IPS-NIHi11 (cell line): Measurements from ENCODE around the gene RPL28.

ENCODE experiments used
- DNase-seq: peaks from one replicate; pipeline ENCODE4 v3.0.0; 2012; ENCODE audit warnings: mixed read lengths, low spot score

RPL28 gene

DNA sequence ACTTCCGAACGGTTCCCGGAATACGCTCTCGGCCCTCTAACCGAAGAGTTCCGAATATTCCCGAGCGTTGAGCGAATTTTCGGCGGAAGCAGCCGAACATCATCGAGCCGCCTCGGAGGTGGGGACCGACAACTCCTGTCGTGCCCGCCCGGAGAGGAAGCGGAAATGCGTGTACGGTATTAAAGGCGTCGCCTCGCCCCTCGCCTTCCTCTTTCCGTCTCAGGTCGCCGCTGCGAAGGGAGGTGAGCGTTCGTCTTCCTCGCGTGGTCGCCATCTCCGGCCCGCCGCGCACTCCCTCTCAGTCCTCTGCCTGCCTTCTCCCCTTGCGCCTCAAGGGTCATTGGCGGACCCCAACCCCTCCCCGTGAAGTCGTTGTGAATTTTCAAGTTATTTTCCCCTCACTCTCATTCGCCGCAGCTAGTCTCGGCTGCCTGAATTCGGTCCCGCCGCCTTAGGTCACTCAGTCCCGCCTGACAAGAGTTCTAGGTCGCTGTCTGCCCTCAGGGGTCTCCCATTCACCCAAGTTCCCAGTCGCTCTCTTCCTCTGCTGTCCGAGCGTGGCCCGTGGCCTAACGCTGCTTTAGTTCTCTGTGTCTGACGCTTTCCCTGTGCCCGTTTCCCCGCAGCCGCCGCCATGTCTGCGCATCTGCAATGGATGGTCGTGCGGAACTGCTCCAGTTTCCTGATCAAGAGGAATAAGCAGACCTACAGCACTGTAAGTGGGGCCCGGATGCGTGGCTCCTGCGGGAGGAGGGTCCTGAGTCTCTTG lies at the start of gene RPL28:
Gene RPL28, plus strand, starts transcription at position 209 of the 769 bp plus-strand sequence. Its CDS starts 426 bp downstream, at position 635.
- DNase-seq: peak; percentile 89

DNA sequence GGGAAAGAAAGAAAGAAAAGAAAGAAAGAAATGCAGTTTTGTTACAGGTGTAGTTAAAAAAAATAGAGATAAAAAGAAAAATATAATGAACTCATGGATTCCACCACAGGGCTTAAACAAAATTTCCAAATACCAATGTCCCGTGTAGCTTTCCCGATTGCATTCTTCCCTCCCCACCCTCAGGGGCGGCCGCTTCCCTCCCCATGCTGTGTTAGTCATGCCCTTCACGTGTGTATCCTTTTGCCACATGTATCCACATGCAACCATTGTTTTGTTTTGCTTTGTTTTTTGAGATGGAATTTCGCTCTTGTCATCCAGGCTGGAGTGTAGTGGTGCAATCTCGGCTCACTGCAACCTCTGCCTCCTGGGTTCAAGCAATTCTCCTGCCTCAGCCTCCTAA lies 49.6 kb upstream of the RPL28 start:
- no peak for DNase-seq

DNA sequence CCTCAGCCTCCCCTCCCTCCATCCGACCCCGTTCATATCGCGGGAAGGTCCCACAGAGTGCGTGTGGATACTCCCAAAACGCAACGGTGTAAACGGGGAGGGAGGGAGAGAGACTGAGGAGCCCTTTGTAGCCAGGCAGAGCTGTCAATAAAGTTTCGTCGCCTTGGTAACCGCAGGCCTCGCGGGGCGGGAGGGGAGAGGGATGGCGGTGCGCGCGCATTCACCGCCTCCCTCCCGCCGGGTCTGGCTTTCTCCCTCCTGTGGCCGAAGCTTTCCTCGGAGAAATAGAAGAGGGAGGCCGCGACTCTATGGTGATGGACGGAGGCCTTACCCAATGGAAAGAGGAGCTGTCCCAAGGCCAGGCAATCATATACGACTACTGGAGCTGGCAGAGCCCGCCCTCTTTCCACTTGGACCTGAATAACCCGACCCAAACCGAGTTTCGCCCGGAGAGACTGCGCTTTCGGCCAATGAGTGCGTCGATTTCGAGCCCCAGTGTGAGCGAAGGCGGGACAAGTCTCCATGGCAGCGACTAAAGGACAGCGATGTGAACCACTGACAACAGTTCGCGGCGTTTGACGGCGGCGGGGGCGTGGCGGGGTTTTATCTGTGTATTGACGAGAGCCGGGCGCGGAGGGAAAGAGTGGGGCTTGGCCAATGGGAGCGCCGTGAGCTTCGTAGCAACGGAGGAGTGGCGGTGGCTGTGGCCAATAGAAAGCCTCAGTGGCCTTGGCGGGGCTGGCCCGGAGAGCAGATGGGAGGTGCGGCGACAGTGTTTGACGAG lies 46.4 kb upstream of the RPL28 start, which contains the start of gene KMT5C:
Gene KMT5C, plus strand, starts transcription at position 772 of the 784 bp plus-strand sequence. CDS start 2,061 bp downstream, outside the sequence.
- peak; percentile 98 for DNase-seq

DNA sequence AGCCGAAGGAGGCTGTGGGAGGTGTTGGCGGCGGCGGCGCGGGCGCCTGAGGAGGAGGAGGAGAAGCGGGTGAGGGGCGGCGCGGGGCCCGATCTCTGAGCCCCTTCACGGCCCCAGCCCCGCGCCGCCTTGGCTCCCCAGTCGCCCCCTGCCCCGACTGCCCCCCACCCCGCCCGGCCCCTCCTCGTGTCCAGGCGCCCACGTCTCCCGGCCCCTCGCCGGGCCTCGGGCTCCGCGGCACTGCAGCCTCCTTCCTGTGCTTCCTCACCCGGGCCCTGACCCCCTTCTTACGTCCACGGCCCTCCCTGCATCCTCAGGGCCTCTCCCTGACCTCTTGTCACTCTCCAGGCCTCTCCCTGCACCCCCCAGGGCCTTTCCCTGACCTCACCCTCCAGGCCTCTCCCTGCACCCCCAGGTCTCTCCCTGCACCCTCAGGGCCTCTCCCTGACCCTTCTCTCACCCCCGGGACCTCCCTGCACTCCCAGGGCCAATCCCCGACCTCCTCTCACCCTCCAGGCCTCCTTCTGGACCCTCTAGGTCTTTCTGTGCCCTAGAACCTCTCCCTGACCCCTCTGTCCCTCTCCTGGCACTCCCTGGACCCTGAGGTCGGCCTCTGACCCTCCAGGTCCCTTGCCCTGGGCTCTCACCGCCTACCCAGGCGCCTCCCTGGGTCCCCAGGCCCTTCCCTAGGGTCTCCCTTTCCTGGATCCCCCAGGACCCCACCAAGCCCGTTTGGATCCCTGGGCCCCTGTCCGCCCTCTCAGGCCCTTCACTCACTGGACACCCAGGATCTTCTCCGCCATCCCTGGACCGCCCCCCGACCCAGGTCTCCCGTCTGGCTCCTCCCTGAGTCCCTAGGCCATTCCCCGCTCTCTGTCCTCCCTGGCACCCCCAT lies 45.6 kb upstream of the RPL28 start:
- DNase-seq: no peak

DNA sequence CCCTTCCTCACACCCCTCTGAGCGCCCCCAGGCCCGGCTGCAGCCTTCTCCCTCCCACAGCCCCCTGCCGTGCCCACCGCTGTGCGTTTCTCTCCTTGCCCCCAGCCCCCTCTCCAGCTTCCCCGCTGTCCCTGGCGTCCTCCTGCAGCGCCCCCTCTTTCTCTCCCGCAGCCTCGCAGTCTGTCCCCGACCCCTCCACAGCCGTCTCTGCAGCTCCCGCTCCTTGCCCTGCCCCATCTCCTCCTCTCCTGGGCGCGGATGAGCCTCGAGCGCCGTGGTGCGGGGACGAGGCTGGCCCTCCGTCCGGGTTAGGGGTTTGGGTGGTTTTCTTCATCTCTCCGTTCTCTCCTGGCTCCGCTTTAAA lies 45.0 kb upstream of the RPL28 start:
- DNase-seq: no peak

DNA sequence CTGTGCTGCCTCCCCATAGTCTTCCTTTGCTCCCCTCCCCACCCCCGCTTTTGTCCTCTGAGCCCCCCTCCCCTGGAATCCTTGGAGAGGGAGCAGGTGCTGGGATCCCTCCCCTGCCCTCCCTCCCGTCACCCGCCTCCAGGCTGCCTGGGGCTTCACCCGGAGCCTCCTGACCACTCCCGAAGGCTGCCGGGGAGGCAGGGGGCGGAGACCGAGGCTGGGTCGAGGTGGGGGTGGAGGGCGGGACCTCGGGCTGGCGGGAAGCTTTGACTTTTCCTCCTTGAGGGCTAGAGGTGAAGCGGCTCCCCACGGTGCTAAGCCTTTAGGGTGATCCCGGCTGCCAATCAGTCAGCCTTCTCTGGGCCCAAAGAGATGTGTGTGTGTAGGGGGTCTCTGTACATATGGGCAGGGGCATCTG lies 44.6 kb upstream of the RPL28 start:
- DNase-seq: peak; percentile 94

DNA sequence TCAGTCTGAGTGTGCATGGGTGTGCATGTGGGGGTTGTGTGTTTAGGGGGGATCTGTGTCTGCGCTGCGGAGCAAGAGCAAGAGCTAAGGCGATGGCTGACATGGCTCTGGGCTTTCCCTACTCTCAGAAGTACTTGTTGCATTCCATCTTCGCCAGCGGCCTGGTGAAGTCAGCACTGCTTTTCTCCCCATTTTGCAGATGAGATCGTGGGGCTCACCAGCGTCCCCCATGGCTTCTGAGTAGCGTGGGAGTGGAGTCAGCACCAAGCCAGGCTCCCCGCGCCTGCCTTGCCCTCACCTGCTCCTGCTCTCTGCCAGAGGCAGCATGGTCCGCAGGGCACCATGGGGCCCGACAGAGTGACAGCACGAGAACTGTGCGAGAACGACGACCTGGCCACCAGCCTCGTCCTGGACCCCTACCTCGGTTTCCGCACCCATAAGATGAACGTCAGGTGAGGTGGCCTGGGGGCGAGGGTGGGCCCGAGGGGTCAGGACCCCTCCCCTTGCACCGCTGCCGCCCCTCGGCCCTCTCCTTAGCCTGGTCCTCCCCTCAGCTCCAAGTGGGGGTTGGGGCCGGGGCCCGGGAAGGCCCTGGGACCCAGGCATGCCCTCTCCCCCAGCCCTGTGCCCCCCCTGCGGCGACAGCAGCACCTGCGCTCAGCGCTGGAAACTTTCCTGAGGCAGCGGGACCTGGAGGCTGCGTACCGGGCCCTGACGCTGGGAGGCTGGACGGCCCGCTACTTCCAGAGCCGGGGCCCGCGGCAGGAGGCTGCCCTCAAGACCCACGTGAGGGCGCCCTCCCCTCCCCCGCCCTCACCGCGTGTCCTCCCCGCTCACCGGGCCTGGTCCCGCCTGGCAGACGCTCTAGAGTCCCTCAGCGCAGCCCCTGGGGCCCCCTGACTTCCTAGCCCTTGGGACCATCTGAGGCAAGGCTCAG lies 43.9 kb upstream of the RPL28 start:
- peak; percentile 12 for DNase-seq

DNA sequence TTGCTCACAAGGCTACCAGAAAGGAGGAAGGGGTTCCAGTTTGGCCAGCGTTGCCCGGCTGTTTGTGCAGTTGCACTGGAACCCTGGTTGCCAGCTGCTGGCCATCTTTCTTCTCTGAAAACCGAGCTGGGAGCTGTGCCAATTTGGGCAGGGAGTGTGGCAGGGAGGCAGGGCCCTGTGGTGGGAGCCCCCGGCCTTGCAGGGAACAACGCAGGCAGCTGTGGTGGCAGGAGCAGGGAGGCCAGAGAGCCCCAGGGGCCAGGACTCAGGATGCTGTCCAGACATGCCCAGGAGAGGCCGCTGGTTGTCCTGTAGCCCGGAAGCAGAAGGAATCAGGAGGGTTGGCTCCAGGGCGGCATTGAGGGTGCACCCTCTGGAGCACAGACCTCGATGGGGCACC lies 41.3 kb upstream of the RPL28 start:
- peak; percentile 2 for DNase-seq

DNA sequence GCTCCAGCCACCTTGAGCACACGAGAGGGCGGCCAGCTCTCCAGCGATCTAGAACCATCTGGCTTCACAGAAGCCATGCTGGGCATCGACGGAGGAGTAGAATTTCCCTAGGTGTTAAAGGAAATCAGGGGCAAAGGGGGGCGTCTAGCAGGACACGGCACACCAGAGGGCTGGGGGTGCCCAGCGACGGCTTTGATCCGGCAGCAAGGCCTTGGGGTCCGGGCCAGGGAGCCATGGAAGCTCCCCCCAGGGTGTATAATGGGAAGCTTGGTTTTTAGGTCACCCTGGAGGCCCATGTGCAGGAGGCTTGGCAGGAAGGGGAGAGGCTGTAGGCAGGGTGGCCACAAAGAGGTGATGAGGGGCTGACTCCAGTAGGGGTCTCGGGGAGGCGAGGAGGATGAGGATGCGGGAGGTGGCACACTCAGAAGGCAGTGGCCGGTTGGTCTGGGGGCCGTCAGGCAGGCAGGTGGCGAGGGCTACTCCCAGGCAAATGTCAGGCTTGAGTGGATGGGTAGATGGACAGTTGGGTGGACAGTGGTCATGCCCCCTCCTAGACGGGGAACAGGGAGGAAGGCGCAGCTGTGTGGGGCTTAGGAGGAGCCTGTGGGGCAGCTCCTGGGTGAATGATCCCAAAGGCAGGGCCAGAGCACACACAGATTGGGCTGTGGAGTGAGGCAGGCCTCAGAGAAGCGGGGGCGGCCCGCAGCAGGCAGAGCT lies 40.5 kb upstream of the RPL28 start:
- DNase-seq: peak; percentile 5

DNA sequence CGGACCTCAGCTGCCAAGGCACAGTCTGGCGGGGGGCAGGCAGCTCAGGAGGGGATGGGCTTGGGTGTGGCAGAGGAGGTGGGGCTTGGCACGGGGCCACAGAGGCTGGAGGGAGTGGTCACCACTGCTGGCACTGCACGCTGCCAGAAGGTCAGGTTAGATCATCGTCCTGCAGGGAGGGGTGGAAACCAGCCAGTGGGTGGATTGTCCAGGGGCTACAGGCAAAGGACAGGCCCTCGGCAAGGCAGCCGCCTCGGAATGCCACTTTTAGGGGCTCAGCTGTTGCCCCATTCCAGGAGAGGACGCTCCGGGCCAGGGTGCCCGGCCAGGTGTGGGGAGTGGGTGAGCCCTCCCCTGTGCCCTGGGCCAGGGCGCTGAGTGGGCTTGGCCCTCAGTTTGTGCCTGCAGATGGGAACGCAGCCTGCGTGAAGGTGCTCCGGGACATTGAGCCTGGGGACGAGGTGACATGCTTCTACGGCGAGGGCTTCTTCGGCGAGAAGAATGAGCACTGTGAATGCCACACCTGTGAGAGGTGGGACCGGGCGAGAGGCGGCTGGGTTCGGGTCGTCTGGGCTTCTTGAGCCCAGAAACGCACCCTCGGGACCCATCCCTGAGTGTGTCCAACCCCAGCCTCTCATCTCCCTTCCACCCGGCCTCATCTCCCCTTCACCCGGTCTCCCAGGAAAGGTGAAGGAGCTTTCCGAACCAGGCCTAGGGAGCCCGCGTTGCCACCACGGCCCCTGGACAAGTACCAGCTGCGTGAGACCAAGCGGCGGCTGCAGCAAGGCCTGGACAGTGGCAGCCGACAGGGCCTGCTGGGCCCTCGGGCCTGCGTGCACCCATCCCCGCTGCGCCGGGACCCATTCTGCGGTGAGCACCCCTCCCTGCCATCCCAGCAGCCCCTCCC lies 39.7 kb upstream of the RPL28 start:
- peak; percentile 45 for DNase-seq

DNA sequence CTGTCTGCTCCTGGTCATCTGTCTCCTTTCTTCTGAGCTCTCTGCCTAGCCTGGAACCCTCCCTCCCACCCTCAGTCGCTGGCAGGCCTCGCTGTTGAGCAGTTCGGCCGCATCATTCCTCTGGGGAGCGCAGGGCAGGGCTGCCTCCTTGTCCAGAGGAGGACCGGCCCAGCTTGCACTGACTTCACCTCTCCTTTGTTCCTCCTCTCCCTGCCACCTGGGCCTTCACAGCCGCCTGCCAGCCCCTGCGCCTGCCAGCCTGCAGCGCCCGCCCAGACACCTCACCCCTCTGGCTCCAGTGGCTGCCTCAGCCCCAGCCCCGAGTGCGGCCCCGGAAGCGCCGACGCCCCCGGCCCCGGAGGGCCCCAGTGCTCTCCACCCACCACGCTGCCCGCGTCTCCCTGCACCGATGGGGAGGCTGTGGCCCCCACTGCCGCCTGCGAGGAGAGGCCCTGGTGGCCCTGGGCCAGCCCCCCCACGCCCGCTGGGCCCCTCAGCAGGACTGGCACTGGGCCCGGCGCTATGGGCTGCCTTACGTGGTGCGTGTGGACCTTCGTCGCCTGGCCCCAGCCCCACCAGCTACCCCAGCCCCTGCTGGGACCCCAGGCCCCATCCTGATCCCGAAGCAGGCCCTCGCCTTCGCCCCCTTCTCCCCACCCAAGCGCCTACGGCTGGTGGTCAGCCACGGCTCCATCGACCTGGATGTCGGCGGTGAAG lies 38.8 kb upstream of the RPL28 start:
- peak; percentile 4 for DNase-seq

DNA sequence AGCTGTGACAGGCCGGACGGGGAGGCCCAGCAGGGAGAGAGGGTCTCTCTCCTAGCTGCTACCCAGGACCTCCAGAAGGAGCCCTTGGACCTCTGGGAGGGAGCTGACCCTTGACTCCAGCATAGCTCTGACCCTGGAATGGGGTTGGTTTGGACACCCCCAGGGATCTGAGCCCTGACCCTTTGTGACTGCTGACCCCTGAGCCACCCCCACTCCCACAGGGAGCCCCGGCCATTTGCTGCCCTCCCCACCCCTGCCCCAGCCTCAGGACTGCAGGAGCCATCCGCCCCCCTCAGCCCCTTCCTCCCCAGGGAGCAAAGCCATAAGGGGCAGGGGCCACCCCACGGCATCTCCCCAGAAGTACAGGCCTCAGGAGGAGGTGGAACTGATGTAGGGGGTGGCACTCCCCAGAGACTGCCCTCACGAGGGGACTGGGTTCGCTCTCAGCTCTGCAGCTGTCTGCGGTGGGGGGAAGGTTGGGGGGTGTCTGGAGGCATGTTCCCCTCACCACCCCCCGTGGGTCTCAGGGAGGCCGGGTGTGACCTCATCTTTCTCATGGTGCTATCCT lies 38.2 kb upstream of the RPL28 start:
- peak; percentile 2 for DNase-seq

DNA sequence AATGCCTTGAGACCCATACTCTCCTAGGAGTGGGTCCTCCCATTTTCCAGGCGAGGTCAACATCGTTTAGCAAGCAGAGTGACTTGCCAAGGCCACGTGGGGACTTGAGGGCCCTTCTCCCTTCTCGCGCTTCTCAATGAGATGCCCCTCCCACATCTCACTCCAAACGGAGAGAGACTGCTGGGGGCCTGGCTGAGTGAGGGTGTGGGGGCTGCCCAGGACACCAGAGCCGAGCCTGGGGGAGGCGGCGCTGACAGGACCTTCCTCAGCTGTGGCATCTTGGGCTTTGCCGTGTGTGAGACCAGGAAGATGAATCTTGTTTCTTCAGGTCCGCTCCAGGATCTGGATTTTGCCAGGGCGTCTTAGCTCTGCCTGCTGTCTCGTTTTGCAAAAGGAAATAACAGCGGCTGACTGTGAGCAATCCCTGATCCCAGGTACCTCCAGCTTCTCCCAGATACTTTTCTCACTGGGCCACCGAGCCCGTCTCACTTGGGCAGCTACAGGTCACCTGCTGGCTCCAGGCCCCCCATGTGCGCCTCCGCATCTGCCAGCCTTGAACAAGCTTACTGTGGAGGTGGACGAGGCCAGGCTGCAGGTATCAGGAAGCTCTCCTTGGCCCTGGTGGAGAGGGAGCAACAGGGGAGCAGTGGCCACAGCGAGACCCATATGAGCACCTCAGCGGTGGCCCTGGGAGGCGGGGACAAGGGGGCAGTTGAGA lies 37.3 kb upstream of the RPL28 start:
- peak; percentile 14 for DNase-seq

DNA sequence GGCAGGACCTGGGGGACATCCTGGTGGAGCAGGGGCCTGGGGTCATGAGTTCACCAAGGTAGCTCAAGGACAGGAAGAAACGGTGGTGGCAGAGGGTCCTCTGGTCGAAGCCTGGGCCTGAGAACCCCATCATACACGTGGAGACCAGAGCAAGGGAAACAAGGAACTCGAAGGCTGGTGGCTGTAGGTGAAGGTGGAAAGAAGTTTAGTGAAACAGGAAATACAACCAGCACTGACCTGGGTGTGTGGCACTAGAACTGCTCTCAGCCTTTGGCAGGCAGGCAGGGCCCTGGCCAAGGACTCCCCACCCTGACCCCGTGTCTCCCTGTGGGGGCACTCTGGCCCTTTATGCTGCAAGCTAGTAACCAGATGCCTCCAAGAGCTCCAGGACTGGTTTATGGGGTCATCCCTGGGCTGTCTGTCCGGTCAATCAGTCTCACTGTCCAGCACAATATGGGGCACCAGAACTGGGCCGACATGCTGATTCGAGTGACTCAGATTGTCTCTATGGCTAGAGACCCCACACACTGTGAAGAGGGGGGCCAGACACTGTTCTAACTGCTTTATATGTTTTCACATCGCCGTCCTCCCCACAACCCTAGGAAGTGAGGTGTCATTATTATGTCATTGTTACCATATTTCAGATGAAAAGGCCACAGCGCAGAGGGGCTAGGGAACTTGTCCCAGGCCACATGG lies 35.0 kb upstream of the RPL28 start:
- DNase-seq: no peak

DNA sequence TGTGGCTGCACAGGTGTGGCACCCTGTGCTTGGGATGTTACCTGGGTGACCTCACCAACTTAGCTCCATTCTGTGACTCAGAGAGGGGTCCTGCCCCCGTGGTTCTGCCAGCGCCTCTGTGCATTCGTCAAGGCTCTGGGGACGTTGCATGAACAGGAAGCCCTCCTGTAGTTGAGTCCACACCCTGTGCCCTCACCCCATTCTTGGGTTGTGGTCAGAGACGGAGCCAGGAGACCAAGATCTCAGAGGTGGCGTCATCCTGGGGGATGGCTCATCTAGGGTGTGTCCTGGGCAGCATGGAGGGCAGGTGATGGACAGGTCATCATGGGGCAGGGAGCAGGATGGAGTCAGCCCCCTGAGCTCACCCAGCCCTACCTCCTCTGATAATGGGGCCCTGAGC lies 33.7 kb upstream of the RPL28 start:
- DNase-seq: no peak

DNA sequence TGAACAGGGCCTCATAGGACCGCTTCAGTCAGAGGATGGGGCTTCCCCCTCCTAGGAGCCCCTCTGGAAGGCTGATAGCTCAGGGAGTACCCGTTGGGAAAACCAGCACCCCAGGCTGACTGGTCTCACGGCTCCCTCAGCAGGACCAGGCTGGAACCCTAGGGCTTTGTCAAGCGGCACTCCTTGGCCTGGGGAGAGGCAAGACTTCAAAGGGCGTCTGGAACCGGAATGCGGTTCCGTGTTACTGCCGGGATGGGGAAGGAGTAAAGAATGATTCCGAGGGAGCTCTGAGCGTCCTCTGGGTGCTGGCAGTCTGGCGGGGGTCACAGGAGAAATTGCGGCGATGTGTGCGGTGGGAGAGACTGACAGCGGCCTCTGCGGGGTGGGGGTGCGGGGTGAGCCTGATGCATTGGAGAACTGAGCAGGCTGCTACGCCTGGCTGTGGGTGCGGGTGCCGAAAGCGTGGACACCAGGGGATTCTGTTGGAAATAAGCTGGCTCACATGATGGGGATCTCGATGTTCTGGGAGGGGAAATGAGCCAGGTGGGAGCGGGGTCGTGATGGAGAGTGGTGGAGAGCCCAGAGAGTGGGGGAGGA lies 33.1 kb upstream of the RPL28 start:
- DNase-seq: no peak

DNA sequence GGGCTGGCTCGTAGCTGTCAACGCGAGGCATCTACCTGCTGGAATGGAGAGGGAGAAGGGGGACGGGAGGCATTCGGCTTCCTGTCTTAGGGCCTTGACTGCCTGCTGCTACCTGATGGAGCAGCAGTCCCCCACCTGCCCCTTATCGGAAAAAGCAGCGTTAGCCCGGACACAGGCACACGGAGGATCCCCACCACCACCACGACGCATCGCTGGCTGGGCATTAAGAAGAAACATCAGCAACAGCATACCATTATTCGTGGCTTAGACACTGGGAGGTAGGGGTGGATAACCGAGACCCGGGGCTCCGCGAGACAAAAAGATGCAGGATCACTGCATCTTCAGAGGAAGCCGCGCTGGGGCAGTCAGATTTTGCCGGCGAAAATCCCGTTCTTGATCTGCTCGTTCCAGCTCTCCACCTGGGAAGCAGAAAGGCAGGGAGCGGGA lies 32.4 kb upstream of the RPL28 start:
- no peak for DNase-seq
